Upper lobe of left lung (tissue), 4 donors: ENCODE results near the gene B3GNT9.

Experiments used
- EP300 ChIP-seq, 4 donors: sonication (generic); formaldehyde crosslinking; IDR thresholded peaks; one replicate each; pipeline ENCODE4 v1.5.1; 2017; ENCODE audit warnings: antibody characterized with exemption in 4 of 4, control low read depth in 2 of 4
- POLR2A ChIP-seq, 4 donors: fragments of 450-650 bp; IDR thresholded peaks; one replicate each; pipeline ENCODE4 v1.5.1; 2016 to 2017; ENCODE audit warnings: antibody characterized with exemption in 4 of 4, mild to moderate bottlenecking in 2 of 4
- POLR2AphosphoS5 ChIP-seq, 2 donors: sonication (generic); formaldehyde crosslinking; IDR thresholded peaks; one replicate each; pipeline ENCODE4 v1.5.1; 2017; ENCODE audit warnings: antibody characterized with exemption in 2 of 2
- TF ChIP-seq, protein P1 (sequence below), 6 experiments: fragments of 450-650 bp in 4 of 6; fragments of 200-600 bp in 2 of 6; sonication (generic) in 2 of 6; IDR thresholded peaks; one replicate each; pipeline ENCODE4 v1.5.1; 2016 to 2019; ENCODE audit warnings: antibody characterized with exemption in 6 of 6

DNA sequence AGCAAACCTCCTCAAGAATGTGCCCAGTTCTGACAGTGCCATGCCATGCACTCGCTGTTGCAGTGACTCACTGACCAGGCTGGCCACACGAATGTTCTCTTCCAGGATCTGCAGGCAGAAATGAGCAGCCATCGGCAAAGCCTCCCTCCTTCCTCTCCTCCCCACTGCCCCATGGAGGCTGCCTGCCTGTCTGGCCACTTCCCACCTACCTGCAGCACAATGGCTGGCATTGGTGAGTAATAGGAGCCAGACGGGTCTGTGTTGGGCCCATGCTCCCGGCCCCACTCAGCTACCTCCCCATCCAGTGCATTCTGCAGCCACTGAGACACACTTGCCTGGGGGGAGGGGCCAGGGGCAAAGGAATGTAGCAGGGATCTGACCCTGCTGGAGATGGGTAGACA is 35.8 kb upstream of the B3GNT9 start:
- TF ChIP-seq, protein P1, sequence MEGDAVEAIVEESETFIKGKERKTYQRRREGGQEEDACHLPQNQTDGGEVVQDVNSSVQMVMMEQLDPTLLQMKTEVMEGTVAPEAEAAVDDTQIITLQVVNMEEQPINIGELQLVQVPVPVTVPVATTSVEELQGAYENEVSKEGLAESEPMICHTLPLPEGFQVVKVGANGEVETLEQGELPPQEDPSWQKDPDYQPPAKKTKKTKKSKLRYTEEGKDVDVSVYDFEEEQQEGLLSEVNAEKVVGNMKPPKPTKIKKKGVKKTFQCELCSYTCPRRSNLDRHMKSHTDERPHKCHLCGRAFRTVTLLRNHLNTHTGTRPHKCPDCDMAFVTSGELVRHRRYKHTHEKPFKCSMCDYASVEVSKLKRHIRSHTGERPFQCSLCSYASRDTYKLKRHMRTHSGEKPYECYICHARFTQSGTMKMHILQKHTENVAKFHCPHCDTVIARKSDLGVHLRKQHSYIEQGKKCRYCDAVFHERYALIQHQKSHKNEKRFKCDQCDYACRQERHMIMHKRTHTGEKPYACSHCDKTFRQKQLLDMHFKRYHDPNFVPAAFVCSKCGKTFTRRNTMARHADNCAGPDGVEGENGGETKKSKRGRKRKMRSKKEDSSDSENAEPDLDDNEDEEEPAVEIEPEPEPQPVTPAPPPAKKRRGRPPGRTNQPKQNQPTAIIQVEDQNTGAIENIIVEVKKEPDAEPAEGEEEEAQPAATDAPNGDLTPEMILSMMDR (IDR thresholded peaks at IDR 0.05), result no peak
- no peak for TF ChIP-seq POLR2A (IDR thresholded peaks at IDR 0.05)
- TF ChIP-seq POLR2AphosphoS5 (IDR thresholded peaks at IDR 0.05), result no peak
- no peak for TF ChIP-seq EP300 (IDR thresholded peaks at IDR 0.05)
